Liver (tissue), 3 donors: ENCODE measurements around the gene CARS2.

Experiments used
- CTCF ChIP-seq: fragments of 150-350 bp; IDR thresholded peaks from 2 replicates; pipeline ENCODE4 v1.5.1; 2017; ENCODE audit warnings: improper control_type of control experiment, low read depth, low read length; ENCODE audit not compliant: missing input control
- NR2F2 ChIP-seq: IDR thresholded peaks from 2 replicates; pipeline ENCODE4 v1.6.1; 2016; ENCODE audit warnings: antibody characterized with exemption
- SP1 ChIP-seq: IDR thresholded peaks from 2 replicates; pipeline ENCODE4 v1.6.1; 2018; ENCODE audit warnings: antibody characterized with exemption, mild to moderate bottlenecking
- TF ChIP-seq, protein P1 (sequence below): IDR thresholded peaks from 2 replicates; pipeline ENCODE4 v1.6.1; 2016; ENCODE audit warnings: antibody characterized with exemption
- donor health status: healthy.
- donor health status: healthy.

DNA sequence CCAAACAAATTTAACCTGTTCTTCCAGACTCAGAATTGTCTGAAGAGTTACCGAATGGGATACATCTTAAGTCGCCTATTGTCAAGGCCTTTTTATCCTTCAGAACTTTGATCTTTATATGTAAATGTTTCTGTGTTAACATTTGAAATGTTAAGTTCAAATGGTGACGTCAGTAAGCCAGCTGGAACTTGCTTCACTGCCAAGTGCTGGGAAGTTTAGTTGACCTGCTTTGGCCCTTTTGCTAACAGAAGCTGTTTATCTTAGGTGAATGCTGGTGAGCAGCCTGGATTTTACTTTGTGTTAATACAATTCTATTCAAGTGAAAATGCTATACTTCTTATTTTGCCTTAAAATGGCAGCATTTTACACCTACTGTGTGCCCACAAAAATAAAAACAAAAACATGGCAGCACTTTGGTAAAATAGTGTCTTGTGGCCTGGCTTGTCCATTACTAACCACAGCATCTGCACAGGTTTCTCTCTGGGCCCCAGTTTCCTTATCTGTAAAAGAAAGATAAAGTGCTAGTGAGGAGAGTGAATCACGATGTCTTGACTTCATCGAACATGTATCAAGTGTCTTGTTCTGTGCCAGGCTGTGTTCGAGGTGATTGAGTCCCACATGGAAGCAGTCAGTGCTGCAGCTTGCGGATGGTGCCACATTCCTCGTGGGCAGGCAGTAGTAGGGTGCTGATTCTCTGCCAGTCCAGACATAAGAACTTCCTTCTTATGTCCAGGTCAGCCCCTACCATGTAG lies 88.4 kb downstream of the CARS2 start:
- TF ChIP-seq CTCF, result no peak
- peak; percentile 72 for TF ChIP-seq NR2F2
- peak; percentile 73 for TF ChIP-seq SP1
- TF ChIP-seq, protein P1, sequence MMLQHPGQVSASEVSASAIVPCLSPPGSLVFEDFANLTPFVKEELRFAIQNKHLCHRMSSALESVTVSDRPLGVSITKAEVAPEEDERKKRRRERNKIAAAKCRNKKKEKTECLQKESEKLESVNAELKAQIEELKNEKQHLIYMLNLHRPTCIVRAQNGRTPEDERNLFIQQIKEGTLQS, result no peak
